GM12891 (cell line): ENCODE measurements around the gene OR10X1. TPM values are rescaled to one million over a fixed set of nuclear protein-coding genes. Genes with fewer than 3 reads are reported as not detected.

Experiments
- DNase-seq: peaks from one replicate; pipeline ENCODE4 v3.0.0; 2011; ENCODE audit warnings: low spot score; ENCODE audit not compliant: insufficient read length
- FAIRE-seq: peaks from 2 replicates; lab custom pipeline; 2011; peaks lifted over from hg19 to GRCh38; lab: Jason Lieb, UNC
- PAX5 ChIP-seq: IDR thresholded peaks from 2 replicates; pipeline ENCODE4 v1.6.1; 2011; ENCODE audit warnings: low read length, moderate library complexity, mild to moderate bottlenecking; ENCODE audit not compliant: insufficient read depth, severe bottlenecking
- POLR2A ChIP-seq: IDR thresholded peaks from 2 replicates; pipeline ENCODE4 v1.6.1; 2011; ENCODE audit warnings: low read depth, low read length, control low read depth
- POLR2AphosphoS5 ChIP-seq: IDR thresholded peaks from 2 replicates; pipeline ENCODE4 v1.6.1; 2011; ENCODE audit warnings: low read depth, low read length, control low read depth
- POU2F2 ChIP-seq: IDR thresholded peaks from 2 replicates; pipeline ENCODE4 v1.6.1; 2011; ENCODE audit warnings: low read depth, mild to moderate bottlenecking, control low read depth, low read length, moderate library complexity
- SPI1 ChIP-seq: IDR thresholded peaks from 2 replicates; pipeline ENCODE4 v1.6.1; 2011; ENCODE audit warnings: low read depth, low read length, control low read depth
- TAF1 ChIP-seq: IDR thresholded peaks from 2 replicates; pipeline ENCODE4 v1.6.1; 2011; ENCODE audit warnings: low read depth, low read length, control low read depth
- polyA plus RNA-seq: library from polyadenylated mRNA; unstranded; fragments of >200 nt; gene quantifications from one replicate; pipeline ENCODE4 v1.2.1, GENCODE V29; 2012; ENCODE audit warnings: low read depth, missing spikeins, inconsistent platforms; ENCODE audit not compliant: missing spikeins

The OR10X1 gene, protein sequence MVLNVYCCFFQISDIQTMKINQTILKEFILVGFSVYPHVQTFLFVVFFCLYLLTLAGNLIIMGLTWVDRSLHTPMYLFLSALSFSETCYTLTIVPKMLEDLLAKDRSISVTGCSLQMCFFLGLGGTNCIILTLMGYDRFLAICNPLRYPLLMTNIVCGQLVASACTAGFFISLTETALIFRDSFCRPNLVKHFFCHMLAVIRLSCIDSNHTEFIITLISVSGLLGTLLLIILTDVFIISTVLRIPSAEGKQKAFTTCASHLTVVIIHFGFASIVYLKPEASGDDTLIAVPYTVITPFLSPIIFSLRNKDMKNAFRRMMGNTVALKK
- not detected for polyA plus RNA-seq

GRCh38 chr1:158579733-158580132 lies at the start of gene OR10X1:
OR10X1 (minus strand) TSS chr1:158579899; CDS start chr1:158579899, 0 bp downstream.
- no peak for FAIRE-seq
- TF ChIP-seq POLR2AphosphoS5 (no peak), PAX5 (no peak), POU2F2 (no peak), SPI1 (no peak), TAF1 (no peak)
- DNase-seq = no peak

DNA sequence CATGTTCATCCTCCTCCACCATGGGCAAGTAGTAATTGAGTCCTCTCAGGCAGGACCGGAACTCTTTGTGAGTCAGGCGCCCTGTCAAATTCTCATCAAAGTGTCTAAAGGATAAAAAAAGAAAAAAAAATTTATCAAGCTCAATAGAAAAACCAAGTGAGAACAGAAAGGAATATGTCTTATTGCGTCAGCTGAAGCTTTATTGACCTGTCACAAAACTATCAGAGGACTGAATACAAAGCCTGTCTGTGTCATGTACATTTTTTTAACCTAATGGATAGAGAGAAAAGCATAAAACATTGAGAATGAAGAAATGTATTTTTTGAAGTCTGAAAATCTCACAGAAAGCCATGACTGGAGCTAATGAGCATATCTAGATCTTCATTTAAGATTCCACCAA lies 34.1 kb upstream of the OR10X1 start:
- FAIRE-seq (no peak), DNase-seq (no peak)
- TF ChIP-seq SPI1 (no peak), POLR2A (no peak), TAF1 (no peak), POLR2AphosphoS5 (no peak), PAX5 (no peak), POU2F2 (no peak)

GRCh38 chr1:158611916-158612315 lies 32.2 kb upstream of the OR10X1 start:
- no peak for FAIRE-seq
- no peak for DNase-seq
- TF ChIP-seq POLR2AphosphoS5 = no peak
- no peak for TF ChIP-seq PAX5
- no peak for TF ChIP-seq POLR2A
- no peak for TF ChIP-seq SPI1
- no peak for TF ChIP-seq TAF1
- no peak for TF ChIP-seq POU2F2

GRCh38 chr1:158607296-158607695 lies 27.6 kb upstream of the OR10X1 start:
- no peak for DNase-seq
- TF ChIP-seq SPI1 (no peak), POLR2AphosphoS5 (no peak), PAX5 (no peak), TAF1 (no peak), POU2F2 (no peak), POLR2A (no peak)
- FAIRE-seq = no peak

DNA sequence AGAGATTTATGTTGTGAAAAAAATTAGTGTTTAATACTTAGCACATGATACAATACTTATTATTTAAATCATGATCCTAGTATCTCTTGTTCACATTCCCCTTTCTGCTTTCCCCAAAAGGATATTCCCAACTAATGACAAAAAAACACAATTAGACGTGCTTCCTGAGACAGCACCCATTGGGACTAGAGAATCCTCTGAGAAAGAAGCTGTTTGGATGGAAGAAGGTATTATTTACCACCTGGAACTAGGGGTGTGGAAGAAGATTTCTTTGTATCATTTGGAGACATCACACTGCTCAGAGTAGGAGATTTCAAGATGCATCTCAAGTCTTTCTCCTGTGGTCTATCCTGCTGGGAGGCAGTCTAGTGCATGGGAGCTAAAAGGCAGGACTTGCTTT lies 25.3 kb upstream of the OR10X1 start, which contains the start of gene OR10Z1:
Gene OR10Z1 (plus strand): TSS at position 301 of the 400 bp plus-strand sequence. CDS start 1,171 bp downstream, outside the sequence.
- FAIRE-seq (no peak), DNase-seq (no peak)
- TF ChIP-seq SPI1 (no peak), TAF1 (no peak), POU2F2 (no peak), PAX5 (no peak)

DNA sequence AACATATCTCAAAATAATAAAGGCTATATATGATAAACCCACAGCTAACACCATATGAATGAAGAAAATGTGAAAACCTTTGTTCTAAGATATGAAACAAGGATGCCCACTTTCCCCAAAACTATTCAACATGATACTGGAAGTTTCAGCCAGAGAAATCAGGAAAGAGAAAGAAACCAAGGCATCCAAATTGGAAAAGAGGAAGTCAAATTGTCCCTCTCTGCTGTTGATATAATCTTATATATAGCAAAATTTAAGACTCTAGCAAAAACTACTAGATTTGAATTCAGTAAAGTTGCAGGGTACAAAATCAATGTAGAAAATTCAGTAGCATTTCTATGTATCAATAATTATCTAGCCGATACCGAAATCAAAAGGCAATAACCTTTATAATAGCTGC lies 21.0 kb upstream of the OR10X1 start:
- TF ChIP-seq POLR2A (no peak), SPI1 (peak; percentile 6; the same call in 1 of the 2 replicates), POU2F2 (no peak), TAF1 (no peak), PAX5 (no peak), POLR2AphosphoS5 (no peak)
- DNase-seq (no peak), FAIRE-seq (no peak)

- TF ChIP-seq PAX5 (no peak), TAF1 (no peak), POLR2AphosphoS5 (no peak), POLR2A (no peak), POU2F2 (no peak), SPI1 (no peak)
- DNase-seq (no peak), FAIRE-seq (no peak)
These were observed 7.2 kb upstream of the OR10X1 start for GRCh38 chr1:158586942-158587341.

DNA sequence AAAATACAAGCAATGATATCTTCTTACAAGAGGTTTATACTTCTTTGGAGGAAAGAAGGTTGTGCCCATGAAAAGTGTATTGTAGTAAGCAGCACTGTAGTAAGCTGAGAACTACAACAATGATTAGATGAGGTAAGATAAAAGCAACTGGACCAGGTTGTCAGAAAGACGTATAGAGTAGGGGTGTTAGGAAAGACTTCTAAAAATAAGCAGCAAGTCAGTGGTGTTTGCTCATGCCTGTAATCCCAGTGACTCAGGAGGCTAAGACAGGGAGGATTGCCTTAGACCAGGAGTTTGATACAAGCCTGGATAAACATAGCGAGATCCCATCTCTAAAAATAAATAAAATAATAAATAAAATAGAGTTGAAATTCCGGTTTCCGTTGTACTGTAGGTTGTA lies 4.3 kb upstream of the OR10X1 start:
- DNase-seq (no peak), FAIRE-seq (no peak)
- TF ChIP-seq TAF1 (no peak), POLR2A (no peak), SPI1 (no peak), PAX5 (no peak), POLR2AphosphoS5 (no peak), POU2F2 (no peak)

GRCh38 chr1:158577561-158577960 lies 2.1 kb downstream of the OR10X1 start:
- FAIRE-seq (no peak), DNase-seq (no peak)
- TF ChIP-seq PAX5 = no peak
- TF ChIP-seq POLR2AphosphoS5 = no peak
- no peak for TF ChIP-seq TAF1
- no peak for TF ChIP-seq SPI1
- TF ChIP-seq POU2F2 = no peak
- TF ChIP-seq POLR2A = no peak
